Tibial nerve (tissue), 3 donors: Measurements from ENCODE around the gene BET1L.
A peak's percentile ranks its signal among the peaks of the same experiment; 100 is the strongest.

Experiments
- CTCF ChIP-seq, 5 experiments: fragments of 200-600 bp in 3 of 5; fragments of 450-650 bp in 2 of 5; sonication (generic) in 3 of 5; IDR thresholded peaks; one replicate each; pipeline ENCODE4 v1.5.1; 2016 to 2019; ENCODE audit warnings: antibody characterized with exemption in 5 of 5, mild to moderate bottlenecking in 3 of 5, moderate library complexity in 2 of 5
- POLR2A ChIP-seq, 2 donors: fragments of 450-650 bp; IDR thresholded peaks; one replicate each; pipeline ENCODE4 v1.6.1; 2017; ENCODE audit warnings: antibody characterized with exemption in 2 of 2, mild to moderate bottlenecking in 2 of 2, moderate library complexity in 2 of 2

GRCh38 chr11:207208-207862 is at the start of gene BET1L, which contains the start of gene RIC8A:
- TF ChIP-seq CTCF (IDR thresholded peaks at IDR 0.05) (peak in 1 of 5 experiments; percentile 44), POLR2A (IDR thresholded peaks at IDR 0.05) (peak; percentile 87 to 95)
